ENCODE measurements around the gene TBC1D5.

TBC1D5 gene

DNA sequence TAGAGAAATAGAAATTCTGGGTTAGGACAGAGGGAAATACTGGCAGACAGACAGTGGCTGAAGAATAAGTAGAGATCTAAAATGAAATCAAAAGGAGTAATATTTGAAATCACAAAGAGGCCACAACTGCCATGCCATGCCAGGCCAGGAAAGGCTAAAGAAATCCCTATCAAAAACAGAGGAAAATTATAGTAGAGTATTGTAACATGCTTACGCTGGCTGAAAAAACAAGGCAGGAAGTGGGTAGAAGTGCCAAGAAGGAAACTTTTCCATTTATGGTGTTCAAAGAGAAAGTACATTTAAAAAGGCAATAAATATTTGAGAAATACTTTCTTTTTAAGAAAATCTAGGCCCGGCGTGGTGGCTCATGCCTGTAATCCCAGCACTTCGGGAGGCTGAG, 442.0 kb downstream of the TBC1D5 start:
- Histone ChIP-seq H3K27ac (ENCODE audit: low read depth, low read length) (no peak overlapping the region), H3K4me3 (ENCODE audit: low read length) (no peak overlapping the region), H3K36me3 (ENCODE audit: control insufficient read depth, insufficient read depth, low read length) (no peaks in the 10 kb centered on the region), H3K9ac (ENCODE audit: low read length) (no peak overlapping the region), H3K4me1 (ENCODE audit: control insufficient read depth, insufficient read depth, low read length) (no peaks in the 10 kb centered on the region), H3K27me3 (ENCODE audit: control insufficient read depth, insufficient read depth, low read length) (no peaks in the 10 kb centered on the region)

GRCh38 chr3:17298038-17298437, 444.4 kb downstream of the TBC1D5 start:
- Histone ChIP-seq H3K27me3 (ENCODE audit: control insufficient read depth, insufficient read depth, low read length) (no peaks in the 10 kb centered on the region), H3K36me3 (ENCODE audit: control insufficient read depth, insufficient read depth, low read length) (no peaks in the 10 kb centered on the region), H3K4me3 (ENCODE audit: low read length) (no peak overlapping the region), H3K4me1 (ENCODE audit: control insufficient read depth, insufficient read depth, low read length) (no peaks in the 10 kb centered on the region), H3K9ac (ENCODE audit: low read length) (no peak overlapping the region), H3K27ac (ENCODE audit: low read depth, low read length) (no peak overlapping the region)

DNA sequence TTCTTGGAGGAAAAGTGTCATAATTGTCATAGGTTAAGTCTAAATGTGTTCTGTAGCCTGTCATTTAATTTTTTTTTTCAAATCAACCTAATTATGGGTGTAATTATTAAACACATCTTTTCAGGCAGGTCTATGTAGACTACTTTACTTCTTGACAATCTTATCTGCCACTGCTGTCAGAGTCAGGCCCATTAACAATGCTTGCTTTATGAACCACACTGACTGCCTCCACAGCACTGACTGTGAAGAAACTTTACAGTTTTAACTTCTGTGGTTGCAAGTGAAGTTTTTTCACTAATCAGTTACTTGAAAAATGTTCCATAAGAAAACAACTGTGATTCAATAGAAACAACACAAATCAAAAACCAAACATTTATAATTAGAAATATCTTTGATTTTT, 449.9 kb downstream of the TBC1D5 start:
- H3K27ac ChIP-seq (ENCODE audit: low read depth, low read length), result no peak overlapping the region
- H3K9ac ChIP-seq (ENCODE audit: low read length), result no peak overlapping the region
- no peaks in the 10 kb centered on the region for H3K4me1 ChIP-seq (ENCODE audit: control insufficient read depth, insufficient read depth, low read length)
- no peak overlapping the region for H3K4me3 ChIP-seq (ENCODE audit: low read length)
- H3K36me3 ChIP-seq (ENCODE audit: control insufficient read depth, insufficient read depth, low read length), result no peaks in the 10 kb centered on the region
- no peaks in the 10 kb centered on the region for H3K27me3 ChIP-seq (ENCODE audit: control insufficient read depth, insufficient read depth, low read length)

GRCh38 chr3:17290894-17291293, 451.5 kb downstream of the TBC1D5 start:
- Histone ChIP-seq H3K27ac (ENCODE audit: low read depth, low read length) (no peak overlapping the region), H3K27me3 (ENCODE audit: control insufficient read depth, insufficient read depth, low read length) (no peaks in the 10 kb centered on the region), H3K9ac (ENCODE audit: low read length) (no peak overlapping the region), H3K4me3 (ENCODE audit: low read length) (no peak overlapping the region), H3K4me1 (ENCODE audit: control insufficient read depth, insufficient read depth, low read length) (no peaks in the 10 kb centered on the region), H3K36me3 (ENCODE audit: control insufficient read depth, insufficient read depth, low read length) (no peaks in the 10 kb centered on the region)

- Histone ChIP-seq H3K27me3 (ENCODE audit: control insufficient read depth, insufficient read depth, low read length) (no peaks in the 10 kb centered on the region), H3K36me3 (ENCODE audit: control insufficient read depth, insufficient read depth, low read length) (no peaks in the 10 kb centered on the region), H3K27ac (ENCODE audit: low read depth, low read length) (no peak overlapping the region), H3K4me1 (ENCODE audit: control insufficient read depth, insufficient read depth, low read length) (no peaks in the 10 kb centered on the region), H3K9ac (ENCODE audit: low read length) (no peak overlapping the region), H3K4me3 (ENCODE audit: low read length) (no peak overlapping the region)
These were observed 453.5 kb downstream of the TBC1D5 start for GRCh38 chr3:17288839-17289399.

DNA sequence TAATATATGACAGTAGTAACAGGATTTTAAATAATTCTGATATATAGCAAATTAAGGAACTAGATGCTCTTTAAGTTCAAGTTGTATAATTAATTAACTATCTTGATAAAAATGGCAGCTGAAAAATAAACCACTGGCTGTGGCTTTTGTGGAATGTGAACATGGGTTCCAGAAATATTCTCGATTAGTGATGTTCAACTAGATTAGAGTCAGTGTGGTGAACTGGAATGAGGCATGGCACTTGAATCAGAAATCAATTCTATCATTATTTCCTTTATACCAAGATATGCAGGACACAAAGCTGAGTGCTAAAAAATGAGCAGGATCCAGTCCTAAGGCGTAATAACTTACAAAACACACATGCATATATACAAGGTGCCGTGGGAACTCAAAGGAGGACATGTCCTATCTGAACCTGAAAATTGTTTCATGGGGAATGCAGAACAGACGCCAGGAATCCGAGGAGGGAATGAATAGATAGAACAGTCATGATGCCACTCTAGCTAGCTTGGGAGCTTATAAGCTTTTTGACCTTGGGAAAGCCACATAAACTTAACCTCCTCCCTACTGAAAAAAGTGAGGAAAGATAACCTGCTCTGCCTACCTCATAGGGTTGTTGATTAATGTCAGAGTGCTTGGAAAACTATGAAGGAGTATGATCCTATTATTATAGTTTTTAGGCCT, 455.3 kb downstream of the TBC1D5 start:
- Histone ChIP-seq H3K27ac (ENCODE audit: low read depth, low read length) (no peak overlapping the region), H3K4me3 (ENCODE audit: low read length) (no peak overlapping the region), H3K4me1 (ENCODE audit: control insufficient read depth, insufficient read depth, low read length) (no peaks in the 10 kb centered on the region), H3K36me3 (ENCODE audit: control insufficient read depth, insufficient read depth, low read length) (no peaks in the 10 kb centered on the region), H3K9ac (ENCODE audit: low read length) (no peak overlapping the region), H3K27me3 (ENCODE audit: control insufficient read depth, insufficient read depth, low read length) (no peaks in the 10 kb centered on the region)

DNA sequence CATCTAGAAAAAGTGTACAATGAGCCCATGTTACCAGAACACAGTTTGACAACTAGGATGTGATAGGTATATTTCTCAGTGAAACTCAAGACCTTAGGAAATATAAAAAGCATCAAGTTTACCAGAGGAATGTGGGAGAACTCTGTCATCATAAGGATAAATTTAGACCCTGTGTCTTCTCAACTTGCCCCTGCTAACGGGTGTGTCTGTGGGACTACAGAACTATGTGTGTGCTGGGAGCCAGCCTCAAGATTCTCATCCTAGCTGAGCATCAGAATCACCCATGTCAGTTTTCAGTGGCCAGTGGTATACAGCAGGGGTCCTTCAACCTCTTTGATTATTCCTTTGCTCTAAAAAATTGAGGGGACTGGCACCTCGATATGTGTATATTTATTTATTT, 464.4 kb downstream of the TBC1D5 start:
- H3K36me3 ChIP-seq (ENCODE audit: control insufficient read depth, insufficient read depth, low read length), result no peaks in the 10 kb centered on the region
- no peaks in the 10 kb centered on the region for H3K4me1 ChIP-seq (ENCODE audit: control insufficient read depth, insufficient read depth, low read length)
- H3K27me3 ChIP-seq (ENCODE audit: control insufficient read depth, insufficient read depth, low read length), result no peaks in the 10 kb centered on the region
- no peak overlapping the region for H3K4me3 ChIP-seq (ENCODE audit: low read length)
- no peak overlapping the region for H3K9ac ChIP-seq (ENCODE audit: low read length)
- no peak overlapping the region for H3K27ac ChIP-seq (ENCODE audit: low read depth, low read length)

DNA sequence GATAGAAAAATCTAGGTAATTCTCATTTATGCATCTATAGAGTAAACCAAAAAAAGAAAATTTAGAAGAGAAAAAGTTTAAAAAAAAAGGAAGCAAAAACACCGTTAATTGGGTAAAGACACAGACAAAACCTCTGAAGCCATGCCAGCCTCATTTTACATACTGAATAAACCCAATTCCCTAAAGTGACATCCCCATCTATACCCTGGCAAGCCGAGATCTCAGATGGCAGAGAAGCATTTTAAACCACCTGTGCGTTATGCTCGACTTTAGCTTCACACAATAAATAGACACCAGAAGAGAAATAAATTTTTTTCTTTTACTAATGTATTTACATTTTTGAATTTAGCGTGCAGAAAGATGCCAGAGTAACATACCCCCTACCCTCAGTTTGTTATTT, 475.6 kb downstream of the TBC1D5 start:
- no peaks in the 10 kb centered on the region for H3K36me3 ChIP-seq (ENCODE audit: control insufficient read depth, insufficient read depth, low read length)
- H3K4me1 ChIP-seq (ENCODE audit: control insufficient read depth, insufficient read depth, low read length), result no peaks in the 10 kb centered on the region
- H3K9ac ChIP-seq (ENCODE audit: low read length), result no peak overlapping the region
- H3K27me3 ChIP-seq (ENCODE audit: control insufficient read depth, insufficient read depth, low read length), result no peaks in the 10 kb centered on the region
- H3K4me3 ChIP-seq (ENCODE audit: low read length), result no peak overlapping the region
- H3K27ac ChIP-seq (ENCODE audit: low read depth, low read length), result no peak overlapping the region

- Histone ChIP-seq H3K9ac (ENCODE audit: low read length) (no peak overlapping the region), H3K4me3 (ENCODE audit: low read length) (no peak overlapping the region), H3K36me3 (ENCODE audit: control insufficient read depth, insufficient read depth, low read length) (no peaks in the 10 kb centered on the region), H3K27ac (ENCODE audit: low read depth, low read length) (no peak overlapping the region), H3K4me1 (ENCODE audit: control insufficient read depth, insufficient read depth, low read length) (no peaks in the 10 kb centered on the region), H3K27me3 (ENCODE audit: control insufficient read depth, insufficient read depth, low read length) (no peaks in the 10 kb centered on the region)
These were observed 480.6 kb downstream of the TBC1D5 start for GRCh38 chr3:17261627-17262369.

DNA sequence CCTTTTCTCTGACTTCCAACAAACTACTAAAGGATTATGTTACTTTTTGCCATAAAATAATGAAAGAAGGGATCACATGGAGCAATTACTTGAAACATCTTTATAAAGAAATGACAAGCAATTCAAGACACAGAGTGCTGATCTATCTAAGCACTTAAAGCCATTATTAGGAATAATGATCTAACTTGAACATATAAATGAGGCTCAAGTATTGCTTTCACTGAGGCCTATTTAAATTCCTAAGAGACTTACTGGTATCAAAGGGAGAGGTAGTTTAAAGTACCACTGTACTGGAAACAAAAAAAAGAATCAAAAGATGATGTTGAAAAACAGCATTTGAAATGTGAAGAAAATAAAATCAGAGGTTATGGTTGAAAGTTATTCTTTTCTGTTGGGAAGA, 482.2 kb downstream of the TBC1D5 start:
- H3K4me1 ChIP-seq (ENCODE audit: control insufficient read depth, insufficient read depth, low read length), result no peaks in the 10 kb centered on the region
- H3K27ac ChIP-seq (ENCODE audit: low read depth, low read length), result no peak overlapping the region

DNA sequence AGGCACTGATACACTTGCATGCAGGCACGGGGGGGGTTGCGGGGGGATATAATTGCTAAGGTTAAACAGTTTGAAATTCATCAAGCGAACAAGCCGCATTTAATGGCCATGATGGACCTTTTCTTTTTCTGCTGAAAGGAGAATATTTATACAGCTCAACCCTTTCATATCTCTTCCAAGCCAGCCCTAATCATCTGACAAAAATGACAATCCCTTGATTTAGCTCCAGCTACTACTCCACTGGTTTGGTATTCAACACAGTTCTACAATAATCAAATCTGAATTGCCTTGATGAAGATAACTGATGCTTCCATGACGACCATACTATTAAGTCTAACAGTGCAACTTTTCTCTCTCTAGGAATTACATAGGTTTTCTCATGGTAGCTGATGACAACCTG, 482.7 kb downstream of the TBC1D5 start:
- Histone ChIP-seq H3K4me1 (ENCODE audit: control insufficient read depth, insufficient read depth, low read length) (no peaks in the 10 kb centered on the region), H3K27me3 (ENCODE audit: control insufficient read depth, insufficient read depth, low read length) (no peaks in the 10 kb centered on the region), H3K9ac (ENCODE audit: low read length) (no peak overlapping the region), H3K36me3 (ENCODE audit: control insufficient read depth, insufficient read depth, low read length) (no peaks in the 10 kb centered on the region), H3K27ac (ENCODE audit: low read depth, low read length) (no peak overlapping the region), H3K4me3 (ENCODE audit: low read length) (no peak overlapping the region)

More for the DNA sequence above, 482.2 kb downstream of the TBC1D5 start:
- H3K9ac ChIP-seq (ENCODE audit: low read length), result no peak overlapping the region
- H3K4me3 ChIP-seq (ENCODE audit: low read length), result no peak overlapping the region
- H3K27me3 ChIP-seq (ENCODE audit: control insufficient read depth, insufficient read depth, low read length), result no peaks in the 10 kb centered on the region
- H3K36me3 ChIP-seq (ENCODE audit: control insufficient read depth, insufficient read depth, low read length), result no peaks in the 10 kb centered on the region

- Histone ChIP-seq H3K27ac (ENCODE audit: low read depth, low read length) (no peak overlapping the region), H3K4me1 (ENCODE audit: control insufficient read depth, insufficient read depth, low read length) (no peaks in the 10 kb centered on the region), H3K27me3 (ENCODE audit: control insufficient read depth, insufficient read depth, low read length) (no peaks in the 10 kb centered on the region), H3K4me3 (ENCODE audit: low read length) (no peak overlapping the region), H3K9ac (ENCODE audit: low read length) (no peak overlapping the region), H3K36me3 (ENCODE audit: control insufficient read depth, insufficient read depth, low read length) (no peaks in the 10 kb centered on the region)
These were observed 483.5 kb downstream of the TBC1D5 start for GRCh38 chr3:17258823-17259436.
